GM12891 (cell line): Measurements from ENCODE around the gene SKIL.
"Not testable (repeated sequence)": the region's sequence is repeated elsewhere in the genome, so short reads cannot be mapped to it uniquely, and the experiment has no call there.

ENCODE experiments used
- DNase-seq: peaks from one replicate; pipeline ENCODE4 v3.0.0; 2011; ENCODE audit warnings: low spot score; ENCODE audit not compliant: insufficient read length
- FAIRE-seq: peaks from 2 replicates; lab custom pipeline; 2011; peaks lifted over from hg19 to GRCh38; lab: Jason Lieb, UNC
- PAX5 ChIP-seq: IDR thresholded peaks from 2 replicates; pipeline ENCODE4 v1.6.1; 2011; ENCODE audit warnings: low read length, moderate library complexity, mild to moderate bottlenecking; ENCODE audit not compliant: insufficient read depth, severe bottlenecking
- POLR2A ChIP-seq: IDR thresholded peaks from 2 replicates; pipeline ENCODE4 v1.6.1; 2011; ENCODE audit warnings: low read depth, low read length, control low read depth
- POLR2AphosphoS5 ChIP-seq: IDR thresholded peaks from 2 replicates; pipeline ENCODE4 v1.6.1; 2011; ENCODE audit warnings: low read depth, low read length, control low read depth
- POU2F2 ChIP-seq: IDR thresholded peaks from 2 replicates; pipeline ENCODE4 v1.6.1; 2011; ENCODE audit warnings: low read depth, mild to moderate bottlenecking, control low read depth, low read length, moderate library complexity
- SPI1 ChIP-seq: IDR thresholded peaks from 2 replicates; pipeline ENCODE4 v1.6.1; 2011; ENCODE audit warnings: low read depth, low read length, control low read depth
- TAF1 ChIP-seq: IDR thresholded peaks from 2 replicates; pipeline ENCODE4 v1.6.1; 2011; ENCODE audit warnings: low read depth, low read length, control low read depth

The SKIL gene

DNA sequence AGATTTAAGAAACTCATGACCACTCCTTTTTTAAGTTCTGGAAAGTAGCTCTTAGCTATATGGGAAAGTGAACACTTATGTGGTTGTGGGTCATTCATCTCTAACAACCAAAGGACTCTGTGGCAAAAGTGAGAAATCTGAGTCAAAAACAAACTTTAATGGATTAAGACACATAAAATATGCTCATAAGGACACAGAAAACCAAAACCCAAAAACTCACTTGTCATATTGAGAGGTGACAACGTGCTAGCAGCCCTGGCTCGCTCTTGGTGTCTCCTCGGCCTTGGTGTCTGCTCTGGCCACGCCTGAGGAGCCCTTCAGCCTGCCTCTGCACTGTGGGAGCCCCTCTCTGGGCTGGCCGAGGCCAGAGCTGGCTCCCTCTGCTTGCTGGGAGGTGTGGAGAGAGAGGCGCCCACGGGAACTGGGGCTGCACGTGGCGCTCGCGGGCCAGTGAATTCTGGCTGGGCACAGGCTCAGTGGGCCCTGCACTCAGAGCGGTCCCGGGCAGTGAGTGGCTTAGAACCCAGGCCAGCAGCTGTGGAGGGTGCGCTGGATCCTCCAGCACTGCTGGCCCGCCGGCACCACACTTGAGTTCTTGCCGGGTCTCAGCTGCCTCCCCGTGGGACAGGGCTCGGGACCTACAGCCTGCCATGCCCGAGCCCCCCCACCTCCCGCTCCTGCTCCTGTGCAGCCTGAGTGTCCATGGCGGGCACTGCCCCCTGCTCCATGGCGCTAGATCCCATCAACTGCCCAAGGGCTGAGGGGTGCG, 30.3 kb upstream of the SKIL start:
- no peak for DNase-seq
- FAIRE-seq = no peak
- TF ChIP-seq POLR2AphosphoS5 (no peak), POU2F2 (no peak), SPI1 (no peak), TAF1 (no peak), PAX5 (no peak), POLR2A (no peak)

DNA sequence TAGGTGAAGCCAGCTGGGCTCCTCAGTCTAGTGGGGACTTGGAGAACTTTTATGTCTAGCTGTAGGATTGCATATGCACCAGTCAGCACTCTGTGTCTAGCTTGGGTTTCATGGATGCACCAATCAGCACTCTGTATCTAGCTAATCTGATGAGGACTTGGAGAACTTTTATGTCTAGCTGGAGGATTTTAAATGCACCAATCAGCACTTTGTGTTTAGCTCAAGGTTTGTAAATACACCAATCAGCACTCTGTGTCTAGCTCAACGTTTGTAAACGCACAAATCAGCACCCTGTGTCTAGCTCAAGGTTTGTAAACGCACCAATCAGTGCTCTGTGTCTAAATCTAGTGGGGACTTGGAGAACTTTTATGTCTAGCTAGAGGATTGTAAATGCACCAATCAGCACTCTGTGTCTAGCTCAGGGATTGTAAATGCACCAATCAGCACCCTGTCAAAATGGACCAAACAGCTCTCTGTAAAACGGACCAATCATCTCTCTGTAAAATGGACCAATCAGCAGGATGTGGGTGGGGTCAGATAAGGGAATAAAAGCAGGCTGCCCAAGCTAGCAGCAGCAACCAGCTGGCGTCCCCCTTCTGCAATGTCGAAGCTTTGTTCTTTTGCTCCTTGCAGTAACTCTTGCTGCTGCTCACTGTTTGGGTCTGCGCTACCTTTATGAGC, 29.5 kb upstream of the SKIL start:
- FAIRE-seq, DNase-seq: not testable (repeated sequence)

DNA sequence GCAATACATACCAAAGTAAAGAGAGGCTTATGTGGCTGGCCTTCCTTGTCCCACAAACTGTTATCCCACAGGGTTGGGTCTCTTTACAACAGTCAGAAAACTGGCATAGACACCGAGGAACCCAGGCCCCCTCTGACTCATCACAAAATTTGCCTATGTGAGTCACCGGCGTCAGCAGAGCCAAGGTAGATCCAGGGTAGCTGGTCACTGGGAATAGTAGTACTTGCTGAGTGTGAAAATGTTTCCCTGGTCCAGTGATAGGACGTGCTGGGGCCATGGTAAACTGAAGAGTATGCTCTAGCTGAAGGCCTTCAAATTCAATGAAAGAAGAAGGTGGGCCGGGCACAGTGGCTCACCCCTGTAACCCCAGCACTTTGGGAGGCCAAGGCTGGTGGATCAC, 27.1 kb upstream of the SKIL start:
- no peak for TF ChIP-seq POLR2AphosphoS5
- no peak for TF ChIP-seq PAX5
- TF ChIP-seq POLR2A = no peak
- TF ChIP-seq TAF1 = no peak
- no peak for TF ChIP-seq SPI1
- TF ChIP-seq POU2F2 = no peak
- FAIRE-seq = no peak
- DNase-seq = no peak

GRCh38 chr3:170331143-170331542, 26.4 kb upstream of the SKIL start:
- FAIRE-seq (no peak), DNase-seq (no peak)
- TF ChIP-seq SPI1 (0 out of 2 replicates have a peak, but pooled peaks have one; percentile 39), POU2F2 (no peak)

DNA sequence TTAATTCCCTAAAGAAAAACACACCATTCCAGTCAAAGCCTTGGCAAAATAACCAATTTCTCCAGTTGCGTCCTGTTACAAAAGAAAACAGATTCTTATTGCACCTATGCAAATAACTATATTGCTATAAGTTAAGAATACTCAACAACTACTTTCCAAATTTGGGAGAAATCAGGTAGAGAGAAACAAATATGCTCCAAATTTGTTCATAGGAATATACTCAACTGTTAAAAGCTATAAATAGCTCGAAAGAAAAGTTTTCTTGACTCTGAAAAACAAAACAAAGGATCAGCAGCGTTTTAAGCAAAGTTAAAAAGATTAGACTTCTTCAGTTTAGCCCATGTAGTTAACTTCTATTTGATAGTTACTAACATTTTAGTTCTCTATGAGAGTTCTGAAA, 20.1 kb upstream of the SKIL start:
- DNase-seq (no peak), FAIRE-seq (no peak)
- no peak for TF ChIP-seq SPI1
- no peak for TF ChIP-seq POU2F2
- TF ChIP-seq POLR2A = no peak
- no peak for TF ChIP-seq POLR2AphosphoS5
- no peak for TF ChIP-seq TAF1
- no peak for TF ChIP-seq PAX5

DNA sequence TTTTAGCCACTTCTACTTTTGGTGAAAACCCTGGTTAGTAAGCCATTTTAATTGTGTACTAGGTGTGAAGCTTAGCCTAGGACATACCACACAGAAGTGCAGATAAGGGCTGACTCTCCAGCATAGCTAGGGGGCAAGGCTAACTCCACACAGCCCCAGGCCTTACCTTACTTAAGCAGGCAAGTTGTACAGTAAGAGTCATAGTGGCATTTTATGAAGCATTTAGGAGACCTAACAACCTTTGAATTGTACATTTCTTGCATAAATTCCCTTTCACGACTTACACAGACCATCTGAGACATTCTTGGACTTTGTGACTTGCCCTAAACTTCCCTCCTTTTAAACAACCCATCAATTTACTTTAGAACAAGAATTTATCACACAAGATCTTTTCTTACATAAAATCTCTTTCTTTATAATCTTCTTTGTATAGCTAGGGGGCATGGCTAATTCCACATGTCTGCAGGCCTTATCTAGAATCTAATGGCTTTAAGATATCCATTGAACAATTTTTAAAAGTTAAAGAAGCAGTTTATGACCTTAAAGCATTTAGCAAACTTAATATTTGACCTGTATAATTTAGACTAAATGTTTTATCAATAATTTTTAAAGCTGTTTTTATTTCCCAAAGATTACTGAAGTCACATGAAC, 18.7 kb upstream of the SKIL start:
- FAIRE-seq = no peak
- TF ChIP-seq SPI1 (no peak), POLR2AphosphoS5 (no peak), PAX5 (no peak), POU2F2 (no peak), TAF1 (no peak), POLR2A (no peak)

DNA sequence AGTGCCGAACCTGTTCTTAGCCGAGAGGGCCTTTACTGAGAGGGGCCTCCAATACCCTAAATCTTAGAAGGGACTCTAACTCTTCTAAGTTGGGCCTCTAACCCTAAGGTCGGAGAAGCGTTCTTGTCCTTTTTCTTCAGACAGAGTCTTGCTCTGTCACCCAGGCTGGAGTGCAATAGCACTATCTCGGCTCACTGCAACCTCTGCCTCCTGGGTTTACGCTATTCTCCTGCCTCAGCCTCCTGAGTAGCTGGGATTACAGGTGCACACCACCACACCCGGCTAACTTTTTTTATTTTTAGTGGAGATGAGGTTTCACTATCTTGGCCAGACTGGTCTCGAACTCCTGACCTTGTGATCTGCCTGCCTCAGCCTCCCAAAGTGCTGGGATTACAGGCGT, 15.2 kb upstream of the SKIL start:
- not testable (repeated sequence) for FAIRE-seq, DNase-seq

More for the DNA sequence above, 18.7 kb upstream of the SKIL start:
- no peak for DNase-seq

DNA sequence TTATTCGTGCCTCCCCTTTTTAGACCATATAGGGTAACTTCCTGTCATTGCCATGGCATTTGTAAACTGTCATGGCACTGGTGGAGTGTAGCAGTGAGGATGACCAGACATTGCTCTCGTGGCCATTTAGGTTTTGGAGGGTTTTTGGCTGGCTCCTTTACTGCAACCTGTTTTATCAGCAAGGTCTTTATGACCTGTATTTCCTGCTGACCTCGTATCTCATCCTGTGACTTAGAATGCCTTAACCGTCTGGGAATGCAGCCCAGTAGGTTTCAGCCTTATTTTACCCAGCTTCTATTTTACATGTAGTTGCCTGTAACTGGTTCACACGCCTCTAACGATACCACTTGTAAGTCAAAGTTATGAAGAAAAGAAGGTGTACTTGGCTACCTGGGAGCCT, 13.7 kb upstream of the SKIL start:
- not testable (repeated sequence) for DNase-seq, FAIRE-seq

GRCh38 chr3:170344971-170345370, 12.5 kb upstream of the SKIL start:
- no peak for TF ChIP-seq POLR2AphosphoS5
- TF ChIP-seq POLR2A = no peak
- TF ChIP-seq POU2F2 = no peak
- TF ChIP-seq PAX5 = no peak
- no peak for TF ChIP-seq SPI1
- TF ChIP-seq TAF1 = no peak
- DNase-seq (no peak), FAIRE-seq (no peak)

- DNase-seq (no peak), FAIRE-seq (no peak)
- TF ChIP-seq POLR2AphosphoS5 (no peak), SPI1 (no peak), PAX5 (peak; percentile 69), TAF1 (no peak), POU2F2 (no peak)
These were observed 10.8 kb upstream of the SKIL start for GRCh38 chr3:170346481-170347392.
